Fibroblast of pulmonary artery (primary cell): ENCODE results near the gene ZNF598.

Experiments used
- DNase-seq: peaks from one replicate; pipeline ENCODE4 v3.0.0-alpha.2; 2010; ENCODE audit warnings: low read depth
- H3K4me3 ChIP-seq: replicated peaks from 2 replicates; pipeline ENCODE4 v1.5.1; 2011; ENCODE audit warnings: low read depth, mild to moderate bottlenecking, control low read depth, low read length, moderate library complexity
- TF ChIP-seq, protein P1 (sequence below): IDR thresholded peaks from 2 replicates; pipeline ENCODE4 v1.5.1; 2011; ENCODE audit warnings: mild to moderate bottlenecking, control low read depth, low read length, inconsistent platforms; ENCODE audit errors: missing control alignments

ZNF598 gene

DNA sequence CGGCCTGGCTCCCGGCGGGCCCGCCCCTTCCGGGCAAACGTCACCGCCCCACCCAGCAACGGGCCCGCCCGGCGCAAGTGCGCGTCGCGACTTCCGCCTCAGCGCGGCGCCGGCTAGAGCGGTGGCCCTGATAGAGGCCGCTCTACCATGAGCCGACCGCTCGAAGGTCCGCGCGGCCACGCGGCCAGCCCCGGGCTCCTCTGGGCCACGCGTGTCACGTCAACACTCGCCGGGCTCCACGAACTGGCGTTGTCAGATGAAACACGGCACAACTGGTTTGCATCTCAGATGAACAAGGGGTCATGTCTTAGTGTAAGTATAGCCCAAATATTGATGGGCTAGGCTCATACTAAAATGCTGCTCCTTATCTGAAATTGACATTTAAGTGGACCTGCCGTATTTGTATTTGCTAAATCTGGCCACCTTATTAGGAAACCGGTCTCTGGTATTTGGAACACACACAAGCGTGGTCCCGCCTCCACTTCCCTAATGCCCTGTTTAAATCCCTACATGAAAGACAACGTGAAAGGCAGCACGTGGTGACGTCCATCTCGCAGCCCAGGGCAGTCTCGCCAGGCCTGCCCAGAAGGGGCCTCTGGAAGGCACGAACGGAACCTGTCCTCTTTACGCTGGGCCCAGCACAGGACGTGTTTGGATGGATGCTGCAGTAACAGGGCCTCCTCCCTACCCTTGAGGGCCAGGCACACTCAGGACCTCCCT is at the start of gene ZNF598:
Gene ZNF598, minus strand, starts transcription at position 31 of the 720 bp plus-strand sequence.
- H3K4me3 ChIP-seq: peak within 1 kb of the TSS; percentile 82
- DNase-seq: peak; percentile 86
- TF ChIP-seq, protein P1, sequence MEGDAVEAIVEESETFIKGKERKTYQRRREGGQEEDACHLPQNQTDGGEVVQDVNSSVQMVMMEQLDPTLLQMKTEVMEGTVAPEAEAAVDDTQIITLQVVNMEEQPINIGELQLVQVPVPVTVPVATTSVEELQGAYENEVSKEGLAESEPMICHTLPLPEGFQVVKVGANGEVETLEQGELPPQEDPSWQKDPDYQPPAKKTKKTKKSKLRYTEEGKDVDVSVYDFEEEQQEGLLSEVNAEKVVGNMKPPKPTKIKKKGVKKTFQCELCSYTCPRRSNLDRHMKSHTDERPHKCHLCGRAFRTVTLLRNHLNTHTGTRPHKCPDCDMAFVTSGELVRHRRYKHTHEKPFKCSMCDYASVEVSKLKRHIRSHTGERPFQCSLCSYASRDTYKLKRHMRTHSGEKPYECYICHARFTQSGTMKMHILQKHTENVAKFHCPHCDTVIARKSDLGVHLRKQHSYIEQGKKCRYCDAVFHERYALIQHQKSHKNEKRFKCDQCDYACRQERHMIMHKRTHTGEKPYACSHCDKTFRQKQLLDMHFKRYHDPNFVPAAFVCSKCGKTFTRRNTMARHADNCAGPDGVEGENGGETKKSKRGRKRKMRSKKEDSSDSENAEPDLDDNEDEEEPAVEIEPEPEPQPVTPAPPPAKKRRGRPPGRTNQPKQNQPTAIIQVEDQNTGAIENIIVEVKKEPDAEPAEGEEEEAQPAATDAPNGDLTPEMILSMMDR: no peak

GRCh38 chr16:2058872-2059271 is 49.3 kb upstream of the ZNF598 start:
- DNase-seq: no peak
- H3K4me3 ChIP-seq: no peak overlapping the region
- TF ChIP-seq, protein P1: no peak

DNA sequence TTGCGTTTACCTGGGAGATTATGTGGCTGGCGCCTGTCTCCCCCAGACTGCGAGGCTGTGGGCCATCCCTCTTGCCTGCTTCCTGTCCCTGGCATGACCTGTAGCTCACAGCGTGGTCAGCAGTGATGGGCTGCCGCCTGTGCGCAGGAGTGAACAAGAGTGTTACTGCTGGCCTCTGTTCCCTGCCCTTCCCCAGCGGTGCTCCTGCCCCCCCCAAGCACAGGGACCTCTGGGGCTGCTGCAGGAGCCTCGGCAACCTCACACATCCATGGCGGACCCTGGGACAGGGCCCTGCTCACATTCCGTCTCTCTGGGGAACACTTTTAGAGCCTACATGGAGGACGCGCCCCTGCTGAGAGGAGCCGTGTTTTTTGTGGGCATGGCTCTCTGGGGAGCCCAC is 48.8 kb upstream of the ZNF598 start:
- TF ChIP-seq, protein P1: no peak
- DNase-seq: no peak
- H3K4me3 ChIP-seq: no peak overlapping the region

DNA sequence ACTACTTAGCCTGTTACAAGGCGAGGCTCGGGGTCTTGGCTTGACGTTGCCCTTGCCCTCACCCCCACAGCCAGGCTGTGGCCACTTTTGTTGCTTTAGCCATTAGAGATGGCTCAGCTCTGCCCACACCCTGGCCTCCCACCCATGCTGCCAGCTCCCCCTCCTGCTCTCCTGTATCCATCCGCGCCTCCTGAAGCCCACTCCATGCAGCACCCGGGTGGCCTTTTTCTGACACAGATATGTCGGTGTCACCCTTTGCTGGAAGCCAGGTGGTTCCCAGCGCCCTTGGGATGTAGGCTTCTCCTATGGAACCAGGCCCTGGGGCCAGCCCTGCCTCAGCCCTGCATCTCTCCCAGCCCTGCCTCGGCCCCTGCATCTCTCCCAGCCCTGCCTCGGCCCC is 47.8 kb upstream of the ZNF598 start:
- DNase-seq: no peak
- TF ChIP-seq, protein P1: no peak
- H3K4me3 ChIP-seq: no peak overlapping the region

GRCh38 chr16:2056681-2057407 is 47.2 kb upstream of the ZNF598 start:
- H3K4me3 ChIP-seq: no peak overlapping the region
- DNase-seq: peak; percentile 21
- TF ChIP-seq, protein P1: peak; percentile 25

- DNase-seq: peak; percentile 13
- no peak overlapping the region for H3K4me3 ChIP-seq
- TF ChIP-seq, protein P1: peak; percentile 13
These were observed 46.5 kb upstream of the ZNF598 start for GRCh38 chr16:2056077-2056476.
